Measurements from ENCODE around the gene DNAJB1.
"Not testable (repeated sequence)": the region's sequence is repeated elsewhere in the genome, so short reads cannot be mapped to it uniquely, and the experiment has no call there.

Gene DNAJB1

GRCh38 chr19:14553042-14553938, 35.1 kb upstream of the DNAJB1 start:
- Histone ChIP-seq H3K4me3 (ENCODE audit: low read length, poor library complexity, severe bottlenecking) (no peak overlapping the region), H3K79me2 (ENCODE audit: insufficient read depth, low read length) (peaks cover 36% of the 10 kb centered on the region; the same call in 1 of the 2 replicates), H2AFZ (ENCODE audit: low read length) (no peak overlapping the region), H3F3A (ENCODE audit: low read depth) (no peaks in the 10 kb centered on the region), H3K4me1 (ENCODE audit: insufficient read depth, low read length, poor library complexity, severe bottlenecking) (peaks cover 3% of the 10 kb centered on the region), H4K20me1 (ENCODE audit: insufficient read depth, low read length, poor library complexity, severe bottlenecking) (no peaks in the 10 kb centered on the region), H3K9ac (ENCODE audit: low read depth, low read length, poor library complexity, severe bottlenecking) (no peak overlapping the region), H3K9me3 (ENCODE audit: insufficient read depth, low read depth, low read length) (no peaks in the 10 kb centered on the region), H3K36me3 (ENCODE audit: insufficient read depth, low read length) (peaks cover 13% of the 10 kb centered on the region; the same call in 1 of the 2 replicates), H3K27me3 (ENCODE audit: insufficient read depth, low read length, poor library complexity, severe bottlenecking) (no peaks in the 10 kb centered on the region), H3K4me2 (ENCODE audit: low read depth, low read length, poor library complexity, severe bottlenecking) (no peak overlapping the region), H3K9me2 (replicated peaks; ENCODE audit: low read depth, low read length) (no peaks in the 10 kb centered on the region)
- TF ChIP-seq, protein P1, sequence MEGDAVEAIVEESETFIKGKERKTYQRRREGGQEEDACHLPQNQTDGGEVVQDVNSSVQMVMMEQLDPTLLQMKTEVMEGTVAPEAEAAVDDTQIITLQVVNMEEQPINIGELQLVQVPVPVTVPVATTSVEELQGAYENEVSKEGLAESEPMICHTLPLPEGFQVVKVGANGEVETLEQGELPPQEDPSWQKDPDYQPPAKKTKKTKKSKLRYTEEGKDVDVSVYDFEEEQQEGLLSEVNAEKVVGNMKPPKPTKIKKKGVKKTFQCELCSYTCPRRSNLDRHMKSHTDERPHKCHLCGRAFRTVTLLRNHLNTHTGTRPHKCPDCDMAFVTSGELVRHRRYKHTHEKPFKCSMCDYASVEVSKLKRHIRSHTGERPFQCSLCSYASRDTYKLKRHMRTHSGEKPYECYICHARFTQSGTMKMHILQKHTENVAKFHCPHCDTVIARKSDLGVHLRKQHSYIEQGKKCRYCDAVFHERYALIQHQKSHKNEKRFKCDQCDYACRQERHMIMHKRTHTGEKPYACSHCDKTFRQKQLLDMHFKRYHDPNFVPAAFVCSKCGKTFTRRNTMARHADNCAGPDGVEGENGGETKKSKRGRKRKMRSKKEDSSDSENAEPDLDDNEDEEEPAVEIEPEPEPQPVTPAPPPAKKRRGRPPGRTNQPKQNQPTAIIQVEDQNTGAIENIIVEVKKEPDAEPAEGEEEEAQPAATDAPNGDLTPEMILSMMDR (conservative IDR thresholded peaks at IDR 0.05; ENCODE audit: low read length) = no peak
- no peak for TF ChIP-seq EZH2phosphoT487 (IDR thresholded peaks at IDR 0.05; ENCODE audit: borderline replicate concordance)

GRCh38 chr19:14552006-14552360, 33.8 kb upstream of the DNAJB1 start:
- peaks cover 31% of the 10 kb centered on the region; the same call in 1 of the 2 replicates for H3K79me2 ChIP-seq (ENCODE audit: insufficient read depth, low read length)
- not testable (repeated sequence) for H3K4me1 ChIP-seq (ENCODE audit: insufficient read depth, low read length, poor library complexity, severe bottlenecking); H2AFZ ChIP-seq (ENCODE audit: low read length); H3K9me2 ChIP-seq (replicated peaks; ENCODE audit: low read depth, low read length); H3K27me3 ChIP-seq (ENCODE audit: insufficient read depth, low read length, poor library complexity, severe bottlenecking); H3K4me3 ChIP-seq (ENCODE audit: low read length, poor library complexity, severe bottlenecking); H4K20me1 ChIP-seq (ENCODE audit: insufficient read depth, low read length, poor library complexity, severe bottlenecking); H3K9me3 ChIP-seq (ENCODE audit: insufficient read depth, low read depth, low read length); H3F3A ChIP-seq (ENCODE audit: low read depth)
- H3K9ac ChIP-seq (ENCODE audit: low read depth, low read length, poor library complexity, severe bottlenecking) = peak overlapping the region; percentile 6
- peak overlapping the region; percentile 41 for H3K4me2 ChIP-seq (ENCODE audit: low read depth, low read length, poor library complexity, severe bottlenecking)
- H3K36me3 ChIP-seq (ENCODE audit: insufficient read depth, low read length) = peaks cover 13% of the 10 kb centered on the region; the same call in 1 of the 2 replicates

DNA sequence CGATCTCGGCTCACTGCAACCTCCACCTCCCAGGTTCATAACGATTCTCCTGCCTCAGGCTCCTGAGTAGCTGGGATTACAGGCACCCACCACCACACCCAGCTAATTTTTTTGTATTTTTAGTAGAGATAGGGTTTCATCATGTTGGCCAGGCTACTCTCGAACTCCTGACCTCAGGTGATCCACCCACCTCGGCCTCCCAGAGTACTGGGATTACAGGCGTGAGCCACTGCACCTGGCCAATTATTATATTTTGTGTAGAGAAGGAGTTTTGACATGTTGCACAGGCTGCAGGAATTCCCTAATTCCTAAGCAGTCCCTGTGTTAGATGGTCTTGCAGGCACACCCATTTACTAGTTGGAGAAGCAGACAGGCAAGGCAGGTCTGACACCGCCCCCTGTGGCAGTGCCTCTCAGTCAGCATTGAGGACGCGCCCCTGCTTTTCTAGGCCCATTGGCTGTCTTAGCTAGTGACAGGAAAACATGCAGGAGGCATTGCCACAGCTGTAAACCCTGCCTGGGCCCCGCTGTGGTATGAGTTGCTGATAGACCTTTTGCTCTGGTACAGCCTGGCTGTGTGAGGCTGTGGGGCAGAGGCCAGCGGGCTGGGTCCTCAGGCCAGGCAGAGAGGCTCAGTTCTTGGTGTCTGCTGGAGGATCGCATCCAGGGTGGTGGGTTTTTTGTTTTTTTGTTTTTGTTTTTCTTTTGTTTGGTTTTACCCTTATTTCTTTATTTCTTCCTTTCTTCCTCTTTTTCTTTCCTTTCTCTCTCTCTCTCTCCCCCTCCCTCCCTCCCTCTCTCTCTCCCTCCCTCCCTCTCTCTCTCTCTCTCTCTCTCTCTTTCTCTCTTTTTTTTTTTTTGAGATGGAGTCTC, 33.2 kb upstream of the DNAJB1 start:
- peaks cover 34% of the 10 kb centered on the region; the same call in 1 of the 2 replicates for H3K79me2 ChIP-seq (ENCODE audit: insufficient read depth, low read length)
- TF ChIP-seq, protein P1 (conservative IDR thresholded peaks at IDR 0.05; ENCODE audit: low read length) = peak; percentile 65
- not testable (repeated sequence) for H3F3A ChIP-seq (ENCODE audit: low read depth); H3K4me3 ChIP-seq (ENCODE audit: low read length, poor library complexity, severe bottlenecking); H2AFZ ChIP-seq (ENCODE audit: low read length); H4K20me1 ChIP-seq (ENCODE audit: insufficient read depth, low read length, poor library complexity, severe bottlenecking); H3K9me2 ChIP-seq (replicated peaks; ENCODE audit: low read depth, low read length); H3K4me1 ChIP-seq (ENCODE audit: insufficient read depth, low read length, poor library complexity, severe bottlenecking); H3K9me3 ChIP-seq (ENCODE audit: insufficient read depth, low read depth, low read length); H3K27me3 ChIP-seq (ENCODE audit: insufficient read depth, low read length, poor library complexity, severe bottlenecking)
- peaks cover 13% of the 10 kb centered on the region; the same call in 1 of the 2 replicates for H3K36me3 ChIP-seq (ENCODE audit: insufficient read depth, low read length)
- H3K4me2 ChIP-seq (ENCODE audit: low read depth, low read length, poor library complexity, severe bottlenecking) = peak overlapping the region; percentile 41
- peak overlapping the region; percentile 6 for H3K9ac ChIP-seq (ENCODE audit: low read depth, low read length, poor library complexity, severe bottlenecking)

All from Loucy (cell line).